Fibroblast of the aortic adventitia (primary cell): ENCODE measurements around the gene MRPL28. TPM values are rescaled to one million over a fixed set of nuclear protein-coding genes. Genes with fewer than 3 reads are reported as not detected.

ENCODE experiments used
- DNase-seq: peaks from one replicate; pipeline ENCODE4 v3.0.0-alpha.2; 2010; ENCODE audit warnings: low read depth
- H3K4me3 ChIP-seq: 2 replicates; pipeline ENCODE4 v1.5.1; 2011; ENCODE audit warnings: low read depth, mild to moderate bottlenecking, control low read depth, low read length, moderate library complexity
- CTCF ChIP-seq: IDR thresholded peaks from 2 replicates; pipeline ENCODE4 v1.5.1; 2011; ENCODE audit warnings: mild to moderate bottlenecking, low read length, control low read depth, inconsistent platforms; ENCODE audit not compliant: insufficient read depth
- total RNA-seq: library from RNA; depleted of rRNA; stranded (reverse); fragments of >200 nt; gene quantifications from 2 replicates; pipeline ENCODE4 v1.2.3, GENCODE V29; 2012; ENCODE audit warnings: low replicate concordance

MRPL28 gene
- total RNA-seq, 1 donor = 49.3 TPM

DNA sequence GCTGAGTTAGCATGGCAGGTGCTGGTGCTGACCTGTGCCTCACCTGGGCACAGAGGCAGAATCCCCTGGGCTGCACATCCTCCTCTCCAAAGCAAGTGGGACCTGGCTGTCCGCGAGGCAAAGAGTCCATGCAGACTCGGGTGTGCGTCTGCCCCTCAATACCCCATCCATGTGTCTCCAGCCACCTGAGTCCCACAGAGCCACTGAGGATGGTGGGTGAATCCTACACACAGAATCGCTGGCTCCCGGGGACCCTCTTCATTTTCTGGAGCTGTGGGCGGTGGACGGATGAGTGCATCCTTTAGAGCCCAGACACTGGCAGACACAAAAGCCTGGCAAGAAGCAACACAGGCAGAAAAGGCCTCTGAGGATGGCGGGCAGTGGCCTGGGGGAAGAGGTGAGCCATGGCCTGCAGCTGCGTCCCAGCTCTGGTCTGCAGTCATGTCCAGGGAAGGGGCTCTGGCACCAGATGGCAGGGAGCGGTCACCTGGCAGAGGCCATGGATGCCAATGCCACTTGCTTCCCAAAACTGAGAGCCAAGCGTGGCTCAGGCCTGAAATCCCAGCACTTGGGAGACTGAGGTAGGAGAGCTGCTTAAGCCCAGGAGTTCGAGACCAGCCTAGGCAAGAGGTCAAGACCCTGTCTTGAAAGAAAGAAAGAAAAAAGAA, 47.7 kb downstream of the MRPL28 start:
- no peak for TF ChIP-seq CTCF
- no peak overlapping the region for H3K4me3 ChIP-seq
- DNase-seq = no peak

DNA sequence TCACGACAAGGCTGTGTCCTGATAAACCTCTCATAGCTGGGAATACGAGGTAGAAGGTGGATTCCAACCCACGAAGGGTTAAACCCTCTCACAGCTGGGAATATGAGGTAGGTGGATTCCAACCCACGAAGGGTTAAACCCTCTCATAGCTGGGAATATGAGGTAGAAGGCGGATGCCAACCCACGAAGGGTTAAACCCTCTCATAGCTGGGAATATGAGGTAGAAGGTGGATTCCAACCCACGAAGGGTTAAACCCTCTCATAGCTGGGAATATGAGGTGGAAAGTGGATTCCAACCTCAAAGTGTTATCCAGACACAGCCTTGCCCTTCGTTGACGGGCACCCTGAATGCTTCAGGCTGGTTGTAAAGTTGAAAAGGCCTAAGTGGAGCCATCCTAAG, 48.8 kb downstream of the MRPL28 start:
- H3K4me3 ChIP-seq = no peak overlapping the region
- no peak for TF ChIP-seq CTCF
- DNase-seq = no peak

DNA sequence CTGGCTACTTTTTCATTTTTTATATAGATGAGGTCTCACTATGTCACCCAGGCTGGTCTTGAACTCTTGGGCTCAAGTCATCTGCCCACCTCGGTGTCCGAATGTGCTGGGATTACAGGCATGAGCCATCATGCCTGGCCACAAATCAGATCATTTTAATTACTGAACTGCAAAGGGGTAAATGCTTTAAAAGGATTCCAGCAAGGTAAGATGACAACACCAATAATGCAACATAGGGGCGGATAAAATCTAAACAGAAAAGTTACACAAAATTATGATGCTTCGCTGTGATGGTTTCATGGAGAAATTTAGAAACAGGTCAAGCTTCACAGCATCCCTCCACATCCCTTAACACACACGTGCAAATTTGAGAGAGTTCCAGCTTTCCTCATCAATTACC, 50.1 kb downstream of the MRPL28 start:
- no peak for DNase-seq
- no peak overlapping the region for H3K4me3 ChIP-seq
- TF ChIP-seq CTCF = no peak

- no peak for TF ChIP-seq CTCF
- DNase-seq = no peak
- H3K4me3 ChIP-seq = no peak overlapping the region
Observed at GRCh38 chr16:318628-319027, 51.7 kb downstream of the MRPL28 start.

DNA sequence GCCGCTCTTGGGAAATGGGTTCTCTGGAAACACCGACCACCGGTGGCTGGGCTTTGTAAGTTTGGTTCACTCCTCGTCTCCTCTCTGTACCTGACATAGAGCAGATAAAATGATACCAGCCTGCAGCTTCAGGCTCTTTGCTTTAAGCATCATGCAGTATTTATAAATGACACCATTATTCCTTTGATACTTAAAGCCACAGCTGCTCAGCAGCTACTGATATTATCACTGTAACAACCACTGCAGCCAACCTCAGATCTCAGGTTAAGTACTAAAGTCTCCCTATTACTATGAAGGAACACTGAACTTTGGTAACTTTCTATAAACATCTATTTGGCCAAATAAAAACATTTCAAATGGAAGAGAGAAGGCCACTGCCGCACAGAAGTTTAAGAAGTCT, 52.8 kb downstream of the MRPL28 start:
- no peak overlapping the region for H3K4me3 ChIP-seq
- DNase-seq = no peak
- no peak for TF ChIP-seq CTCF

Other genes with a start within 250 kb of the MRPL28 start
- 7.1 and 13.0 TPM in 2 replicates for gene NPRL3, start 231.9 kb downstream of the MRPL28 start, total RNA-seq
- not detected in 2 replicates for gene HBZ, start 217.9 kb downstream of the MRPL28 start, total RNA-seq
- not detected in 2 replicates for gene HBM, start 204.6 kb downstream of the MRPL28 start, total RNA-seq
- not detected in 2 replicates for gene HBA2, start 197.7 kb downstream of the MRPL28 start, total RNA-seq
- not detected in 2 replicates for gene HBA1, start 193.9 kb downstream of the MRPL28 start, total RNA-seq
- gene HBQ1, start 190.1 kb downstream of the MRPL28 start, total RNA-seq = 0.63 TPM in 1 of 2 replicates, not detected in the other
- 37.0 and 82.3 TPM in 2 replicates for gene LUC7L, start 141.1 kb downstream of the MRPL28 start, total RNA-seq
- gene FAM234A, start 135.7 kb downstream of the MRPL28 start, total RNA-seq = 49.5 and 72.0 TPM in 2 replicates
- 1.2 and 2.0 TPM in 2 replicates for gene RGS11, start 94.6 kb downstream of the MRPL28 start, total RNA-seq
- 1.6 TPM in 1 of 2 replicates, not detected in the other for gene ARHGDIG, start 89.9 kb downstream of the MRPL28 start, total RNA-seq
- gene PDIA2, start 87.4 kb downstream of the MRPL28 start, total RNA-seq = not detected in 2 replicates
- gene AXIN1, start 17.8 kb downstream of the MRPL28 start, total RNA-seq = 13.4 and 26.4 TPM in 2 replicates
- gene PGAP6, start 11.4 kb upstream of the MRPL28 start, total RNA-seq = 25.2 and 51.2 TPM in 2 replicates
- gene NME4, start 26.7 kb upstream of the MRPL28 start, total RNA-seq = 35.8 and 75.8 TPM in 2 replicates
- 6.1 and 8.1 TPM in 2 replicates for gene DECR2, start 31.3 kb upstream of the MRPL28 start, total RNA-seq
- gene RAB11FIP3, start 55.1 kb upstream of the MRPL28 start, total RNA-seq = 14.7 and 24.4 TPM in 2 replicates
- 31.6 and 43.9 TPM in 2 replicates for gene CAPN15, start 157.2 kb upstream of the MRPL28 start, total RNA-seq
- not detected in 2 replicates for gene PRR35, start 189.9 kb upstream of the MRPL28 start, total RNA-seq
- gene NHLRC4, start 196.5 kb upstream of the MRPL28 start, total RNA-seq = 2.0 and 2.5 TPM in 2 replicates
- gene PIGQ, start 199.4 kb upstream of the MRPL28 start, total RNA-seq = 20.7 and 29.1 TPM in 2 replicates
- gene RAB40C, start 219.5 kb upstream of the MRPL28 start, total RNA-seq = 12.0 and 14.6 TPM in 2 replicates